HG02588 (cell line): ENCODE data around the gene LOXL1.

Experiments used
- ATAC-seq: cut with Tn5 transposase; IDR thresholded peaks from one replicate; pipeline ENCODE4 v1.9.1; 2021; ENCODE audit warnings: mild to moderate bottlenecking, moderate library complexity; ENCODE audit not compliant: unreplicated experiment

The LOXL1 gene

DNA sequence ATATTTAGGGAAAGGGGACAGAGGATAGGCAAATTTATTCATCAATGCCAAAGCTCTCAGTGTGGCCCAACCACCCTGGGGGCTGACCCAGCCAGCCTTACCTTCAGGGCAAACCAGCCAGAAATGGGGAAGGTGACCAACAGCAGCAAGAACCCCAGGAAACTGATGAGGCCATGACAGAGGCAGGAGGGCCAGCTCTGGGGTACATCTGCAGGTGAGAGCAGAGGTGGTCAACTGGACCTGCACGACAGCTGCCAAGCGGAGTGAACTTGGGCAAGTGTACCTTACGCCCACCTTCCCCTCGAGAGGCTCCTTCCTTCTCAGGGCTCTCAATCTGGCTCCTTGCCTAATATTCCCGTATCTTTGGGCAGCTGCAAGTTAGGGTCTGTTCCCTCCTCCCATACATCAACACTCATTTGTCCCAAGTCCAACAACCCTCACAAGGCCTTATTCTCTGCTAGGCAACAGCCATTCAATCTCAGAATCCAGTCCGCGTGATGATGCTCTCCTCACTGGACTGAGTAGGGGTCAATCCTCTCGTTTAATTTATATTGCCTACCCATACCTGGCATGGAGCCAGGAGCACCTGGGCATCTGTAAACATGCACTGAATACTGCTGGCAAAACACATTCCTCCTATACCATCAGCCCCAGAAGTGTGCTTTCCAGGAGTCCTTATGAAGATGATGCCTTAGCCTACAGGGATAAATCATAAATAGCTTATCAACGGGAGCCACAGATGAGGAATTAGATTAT, 64.2 kb downstream of the LOXL1 start:
- no peak for ATAC-seq

DNA sequence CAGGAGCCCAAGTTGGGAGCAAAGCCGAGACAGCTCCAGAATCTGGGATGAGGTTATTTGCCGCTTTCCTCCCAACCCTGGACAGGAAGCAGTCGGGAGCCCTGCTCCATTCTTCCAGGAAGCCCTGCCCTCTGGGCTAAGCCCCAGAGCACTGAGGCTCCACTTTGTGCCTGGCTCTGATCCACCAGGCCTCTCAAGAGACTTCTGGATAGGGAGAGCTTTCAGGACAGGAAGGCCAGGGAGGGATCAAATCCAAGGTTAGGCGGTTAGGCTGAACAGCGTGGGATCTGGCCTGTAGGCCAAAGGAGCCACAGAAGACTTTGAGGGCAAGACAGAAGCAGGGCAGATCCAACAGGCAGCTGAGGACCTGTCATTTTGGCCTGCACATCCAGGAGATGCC, 65.0 kb downstream of the LOXL1 start:
- no peak for ATAC-seq

DNA sequence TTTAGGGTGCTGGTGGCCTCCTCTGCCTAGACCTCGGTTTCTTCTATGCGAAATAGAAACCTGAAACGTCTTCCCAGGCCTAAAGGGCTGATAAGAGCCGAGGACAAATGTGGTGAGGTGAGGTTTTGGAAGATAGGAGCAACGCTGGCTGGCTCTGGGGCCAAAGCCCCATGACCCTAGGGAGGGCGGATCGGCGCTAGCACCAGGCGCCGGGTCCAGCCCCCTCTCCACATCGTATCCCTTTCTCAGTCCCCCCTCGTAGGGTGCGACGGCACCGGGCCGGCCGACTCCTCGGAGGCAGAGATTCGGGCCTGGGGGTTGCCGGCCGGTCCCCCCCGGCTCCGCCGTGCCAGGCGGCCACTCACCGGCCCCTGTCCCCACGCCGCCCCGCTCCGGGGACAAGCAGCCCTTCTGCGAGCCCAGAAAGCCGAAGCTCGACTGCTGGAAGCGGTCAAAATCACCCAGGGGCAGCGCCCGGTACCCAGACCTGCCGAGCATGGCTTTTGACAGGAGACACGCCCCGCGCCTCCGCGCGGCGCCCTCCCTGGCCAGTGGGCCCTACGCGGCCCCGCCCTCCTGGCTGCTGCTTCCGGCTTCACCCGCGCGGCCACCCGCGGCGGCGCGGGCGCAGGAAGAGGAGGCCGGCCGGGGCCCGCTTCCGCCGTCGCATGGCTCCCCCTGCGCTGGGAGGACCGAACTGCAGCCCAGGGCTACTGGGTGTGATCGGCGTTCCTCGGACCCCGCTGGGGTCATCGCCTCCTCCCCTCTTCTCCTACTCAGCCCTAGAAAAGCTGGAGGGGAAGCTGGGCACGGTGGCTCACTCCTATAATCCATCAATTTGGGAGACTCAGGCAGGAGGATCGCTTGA, 65.7 kb downstream of the LOXL1 start, which contains the start of gene STOML1:
Gene STOML1 (minus strand): TSS at position 570 of the 868 bp plus-strand sequence. CDS start 72 bp downstream, at position 498.
- ATAC-seq, result peak; percentile 71

DNA sequence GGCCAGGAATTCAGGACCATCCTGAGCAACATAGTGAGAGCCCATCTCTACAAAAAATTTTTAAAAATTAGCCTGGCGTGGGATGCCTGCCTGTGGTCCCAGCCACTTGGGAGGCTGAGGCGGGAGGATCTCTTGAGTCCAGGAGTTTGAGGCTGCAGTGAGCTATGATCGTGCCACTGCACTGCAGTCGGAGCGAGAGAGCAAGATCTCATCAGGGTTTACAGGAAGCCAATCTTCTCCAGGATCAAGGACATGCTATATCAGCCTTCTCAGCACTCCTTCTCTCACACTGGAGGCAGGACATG, 66.3 kb downstream of the LOXL1 start:
- ATAC-seq, result no peak

GRCh38 chr15:73993211-73993994, 67.1 kb downstream of the LOXL1 start:
- no peak for ATAC-seq

GRCh38 chr15:73994413-73994883, 68.2 kb downstream of the LOXL1 start, which contains the start of gene PML:
Gene PML, plus strand, starts transcription at chr15:73994716. Its CDS starts 97 bp downstream, at chr15:73994813.
- ATAC-seq, result peak; percentile 69

DNA sequence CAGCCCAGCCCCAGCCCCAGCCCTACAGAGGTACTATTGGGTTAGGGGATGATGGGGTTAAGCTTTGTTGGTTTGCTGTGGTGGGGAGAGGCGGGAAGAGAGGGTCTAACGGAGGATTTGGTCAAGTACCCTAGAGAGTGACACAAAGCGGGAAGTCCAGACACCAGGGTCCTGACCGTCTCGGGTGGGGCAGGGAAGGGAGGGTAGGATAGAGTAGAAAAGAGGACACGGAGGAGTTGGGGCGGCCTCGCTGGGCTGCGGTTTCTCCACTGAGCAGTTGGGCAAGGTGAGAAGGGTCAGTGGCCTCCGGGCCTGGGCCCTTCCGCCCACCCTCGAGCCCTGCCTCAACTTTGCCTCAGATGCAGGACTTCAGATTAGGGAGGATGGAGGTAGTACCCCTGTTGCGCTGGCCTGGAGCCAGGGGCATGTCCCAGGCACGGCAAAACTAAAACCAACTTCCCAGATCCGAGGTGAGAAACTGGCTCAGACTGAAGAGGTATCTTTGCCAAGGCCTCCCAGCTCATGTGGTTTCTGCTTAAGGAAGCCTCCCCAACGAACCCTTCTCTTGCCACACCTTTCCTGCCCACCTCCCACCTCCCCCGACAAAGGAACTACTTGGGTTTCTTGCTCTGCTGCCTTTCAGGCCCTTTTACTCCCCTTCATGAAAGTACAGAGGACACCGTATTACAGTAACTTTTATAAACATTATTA, 68.8 kb downstream of the LOXL1 start:
- ATAC-seq, result no peak

- no peak for ATAC-seq
These were observed 70.0 kb downstream of the LOXL1 start for GRCh38 chr15:73996267-73996666.

DNA sequence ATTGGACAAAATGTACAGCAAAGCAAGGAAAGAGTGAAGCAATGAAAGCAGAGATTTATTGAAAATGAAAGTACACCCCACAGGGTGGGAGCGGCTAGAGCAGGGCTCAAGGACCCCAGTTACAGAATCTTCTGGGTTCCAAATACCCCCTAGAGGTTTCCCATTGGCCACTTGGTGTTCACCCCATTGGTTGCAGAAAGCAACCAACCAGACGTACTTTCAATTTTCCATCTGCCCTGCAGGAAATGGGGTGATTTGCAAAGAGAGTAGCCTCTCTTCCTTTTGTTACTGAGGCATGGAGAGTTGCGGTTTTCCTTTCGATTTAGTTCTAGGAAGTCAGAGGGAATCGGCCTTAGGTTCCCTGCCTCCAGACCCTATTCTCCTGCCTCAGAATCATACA, 70.7 kb downstream of the LOXL1 start:
- no peak for ATAC-seq

GRCh38 chr15:73997986-73998385, 71.7 kb downstream of the LOXL1 start:
- no peak for ATAC-seq
